Neural crest cell (in vitro differentiated cells): ENCODE results near the gene PIK3R2. TPM values are rescaled to one million over a fixed set of nuclear protein-coding genes. Genes with fewer than 3 reads are reported as not detected.
A peak's percentile ranks its signal among the peaks of the same experiment; 100 is the strongest.

Experiments
- DNase-seq: peaks from one replicate; pipeline ENCODE4 v3.0.0; 2021; ENCODE audit warnings: low read depth, mixed read lengths, low spot score
- H3K27ac Mint-ChIP-seq: one replicate; pipeline ENCODE4 v1.8.0; 2021; ENCODE audit warnings: mild to moderate bottlenecking, mixed read lengths; ENCODE audit not compliant: unreplicated experiment
- H3K27me3 Mint-ChIP-seq: 2 replicates; pipeline ENCODE4 v1.8.0; 2021; ENCODE audit warnings: low read depth, mild to moderate bottlenecking, mixed read lengths
- H3K36me3 Mint-ChIP-seq: 2 replicates; pipeline ENCODE4 v1.8.0; 2021; ENCODE audit warnings: low read depth, mild to moderate bottlenecking, mixed read lengths
- H3K4me1 Mint-ChIP-seq: 2 replicates; pipeline ENCODE4 v1.8.0; 2021; ENCODE audit warnings: mixed read lengths
- H3K4me3 Mint-ChIP-seq: one replicate; pipeline ENCODE4 v1.8.0; 2021; ENCODE audit warnings: mild to moderate bottlenecking, mixed read lengths
- H3K9me3 Mint-ChIP-seq: 2 replicates; pipeline ENCODE4 v1.8.0; 2021; ENCODE audit warnings: mixed read lengths
- total RNA-seq: library from RNA; stranded (reverse); gene quantifications from 2 replicates; pipeline ENCODE4 v1.2.1, GENCODE V29; 2021
- TF ChIP-seq, protein P1 (sequence below): fragments of 200-600 bp; sonication (generic); conservative IDR thresholded peaks from 2 replicates; pipeline ENCODE4 v1.5.0; 2021; ENCODE audit warnings: antibody characterized with exemption, mild to moderate bottlenecking

The PIK3R2 gene
- total RNA-seq, 1 donor from 2014 or later: 72.5 TPM

DNA sequence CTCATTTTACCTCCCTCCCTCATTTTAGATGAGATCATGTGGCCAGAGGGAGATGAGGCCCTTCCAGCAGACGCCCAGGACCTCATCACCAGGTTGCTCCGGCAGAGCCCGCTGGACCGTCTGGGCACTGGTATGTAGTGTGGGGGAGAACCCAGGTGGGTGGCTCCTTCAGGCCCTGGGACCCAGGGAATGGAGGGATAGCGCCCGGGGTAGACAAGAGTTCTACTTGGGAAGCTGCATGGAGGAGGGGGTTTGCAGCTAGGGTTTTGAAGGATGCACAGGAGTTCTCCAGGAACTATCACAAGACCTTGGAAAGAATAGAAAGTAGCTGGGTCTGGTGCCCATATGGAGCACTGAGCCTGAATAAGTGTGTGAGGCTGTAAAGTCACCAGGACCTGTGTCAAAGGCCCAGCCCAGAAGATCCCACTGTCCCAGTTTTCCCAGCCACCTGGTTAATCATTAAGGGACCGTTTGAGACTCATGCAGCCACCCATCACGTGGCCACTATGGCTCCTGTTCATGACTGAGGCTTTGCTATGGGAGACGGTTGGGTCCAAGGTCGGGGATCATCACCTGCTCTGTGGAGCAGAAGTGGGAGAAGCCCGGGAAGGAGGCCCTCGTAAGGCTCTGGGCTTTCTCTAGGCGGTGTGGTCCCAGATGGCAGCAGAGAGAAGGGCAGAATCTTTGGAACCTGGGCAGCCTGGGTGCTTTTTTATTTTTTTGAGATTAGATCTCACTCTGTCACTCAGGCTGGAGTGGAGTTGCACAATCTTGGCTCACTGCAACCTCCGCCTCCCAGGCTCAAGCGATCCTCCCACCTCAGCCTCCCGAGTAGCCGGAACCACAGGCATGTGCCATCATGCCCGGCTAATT is 17.0 kb upstream of the PIK3R2 start:
- no peak overlapping the region for H3K4me3 Mint-ChIP-seq
- no peaks in the 10 kb centered on the region for H3K27me3 Mint-ChIP-seq
- no peaks in the 10 kb centered on the region for H3K9me3 Mint-ChIP-seq
- H3K27ac Mint-ChIP-seq: peak overlapping the region; percentile 62
- no peak for DNase-seq
- H3K4me1 Mint-ChIP-seq: no peaks in the 10 kb centered on the region
- peaks cover 7% of the 10 kb centered on the region for H3K36me3 Mint-ChIP-seq
- TF ChIP-seq, protein P1, sequence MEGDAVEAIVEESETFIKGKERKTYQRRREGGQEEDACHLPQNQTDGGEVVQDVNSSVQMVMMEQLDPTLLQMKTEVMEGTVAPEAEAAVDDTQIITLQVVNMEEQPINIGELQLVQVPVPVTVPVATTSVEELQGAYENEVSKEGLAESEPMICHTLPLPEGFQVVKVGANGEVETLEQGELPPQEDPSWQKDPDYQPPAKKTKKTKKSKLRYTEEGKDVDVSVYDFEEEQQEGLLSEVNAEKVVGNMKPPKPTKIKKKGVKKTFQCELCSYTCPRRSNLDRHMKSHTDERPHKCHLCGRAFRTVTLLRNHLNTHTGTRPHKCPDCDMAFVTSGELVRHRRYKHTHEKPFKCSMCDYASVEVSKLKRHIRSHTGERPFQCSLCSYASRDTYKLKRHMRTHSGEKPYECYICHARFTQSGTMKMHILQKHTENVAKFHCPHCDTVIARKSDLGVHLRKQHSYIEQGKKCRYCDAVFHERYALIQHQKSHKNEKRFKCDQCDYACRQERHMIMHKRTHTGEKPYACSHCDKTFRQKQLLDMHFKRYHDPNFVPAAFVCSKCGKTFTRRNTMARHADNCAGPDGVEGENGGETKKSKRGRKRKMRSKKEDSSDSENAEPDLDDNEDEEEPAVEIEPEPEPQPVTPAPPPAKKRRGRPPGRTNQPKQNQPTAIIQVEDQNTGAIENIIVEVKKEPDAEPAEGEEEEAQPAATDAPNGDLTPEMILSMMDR: no peak

DNA sequence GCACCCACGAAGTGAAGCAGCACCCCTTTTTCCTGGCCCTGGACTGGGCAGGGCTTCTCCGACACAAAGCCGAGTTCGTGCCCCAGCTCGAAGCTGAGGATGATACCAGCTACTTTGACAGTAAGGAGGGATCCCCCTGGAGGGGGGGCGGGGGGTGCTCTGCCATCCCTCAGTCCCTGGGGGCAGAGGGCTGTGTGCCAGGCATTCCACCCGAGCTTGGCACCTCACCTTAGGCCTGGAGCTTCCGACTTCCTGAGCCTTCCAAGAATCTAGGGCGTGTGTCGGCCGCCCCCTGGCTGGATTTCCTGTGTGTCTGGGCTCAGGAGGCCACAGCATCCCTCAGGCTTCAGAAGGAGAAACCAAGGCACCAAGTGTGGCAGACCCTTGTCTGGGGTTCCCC is 15.7 kb upstream of the PIK3R2 start:
- H3K36me3 Mint-ChIP-seq: peaks cover 9% of the 10 kb centered on the region
- TF ChIP-seq, protein P1: no peak
- no peak overlapping the region for H3K4me3 Mint-ChIP-seq
- no peaks in the 10 kb centered on the region for H3K9me3 Mint-ChIP-seq
- no peak overlapping the region for H3K27ac Mint-ChIP-seq
- H3K27me3 Mint-ChIP-seq: no peaks in the 10 kb centered on the region
- no peak for DNase-seq
- H3K4me1 Mint-ChIP-seq: no peaks in the 10 kb centered on the region

DNA sequence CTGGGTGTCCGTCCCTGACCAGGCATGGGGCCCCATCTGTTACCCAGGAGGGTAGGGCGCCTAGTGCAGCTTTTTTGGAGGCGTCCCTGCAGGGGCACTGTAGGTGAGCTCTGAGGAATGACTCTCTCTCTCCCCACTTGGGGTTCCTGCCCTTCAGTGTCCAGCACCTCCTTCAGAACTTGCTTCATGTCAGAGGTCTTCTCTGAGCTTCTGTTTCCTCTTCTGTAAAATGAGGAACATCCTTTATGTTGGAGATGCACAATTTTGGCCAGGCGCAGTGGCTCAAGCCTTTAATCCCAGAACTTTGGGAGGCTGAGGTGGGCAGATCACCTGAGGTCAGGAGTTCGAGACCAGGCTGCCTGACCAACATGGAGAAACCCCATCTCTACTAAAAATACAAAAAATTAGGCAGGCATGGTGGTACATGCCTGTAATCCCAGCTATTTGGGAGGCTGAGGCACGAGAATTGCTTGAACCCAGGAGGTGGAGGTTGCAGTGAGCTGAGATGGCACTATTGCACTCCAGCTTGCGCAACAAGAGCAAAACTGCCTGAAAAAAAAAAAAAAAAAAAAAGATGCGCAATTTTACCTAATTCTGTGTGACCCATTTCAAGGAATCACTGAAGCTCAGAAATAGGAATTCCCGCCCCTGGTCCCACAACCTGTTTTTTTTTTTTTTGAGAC is 15.2 kb upstream of the PIK3R2 start:
- H3K9me3 Mint-ChIP-seq: no peaks in the 10 kb centered on the region
- DNase-seq: no peak
- H3K4me3 Mint-ChIP-seq: no peak overlapping the region
- H3K27ac Mint-ChIP-seq: no peak overlapping the region
- TF ChIP-seq, protein P1: no peak
- peaks cover 8% of the 10 kb centered on the region for H3K36me3 Mint-ChIP-seq
- H3K4me1 Mint-ChIP-seq: no peaks in the 10 kb centered on the region
- no peaks in the 10 kb centered on the region for H3K27me3 Mint-ChIP-seq

DNA sequence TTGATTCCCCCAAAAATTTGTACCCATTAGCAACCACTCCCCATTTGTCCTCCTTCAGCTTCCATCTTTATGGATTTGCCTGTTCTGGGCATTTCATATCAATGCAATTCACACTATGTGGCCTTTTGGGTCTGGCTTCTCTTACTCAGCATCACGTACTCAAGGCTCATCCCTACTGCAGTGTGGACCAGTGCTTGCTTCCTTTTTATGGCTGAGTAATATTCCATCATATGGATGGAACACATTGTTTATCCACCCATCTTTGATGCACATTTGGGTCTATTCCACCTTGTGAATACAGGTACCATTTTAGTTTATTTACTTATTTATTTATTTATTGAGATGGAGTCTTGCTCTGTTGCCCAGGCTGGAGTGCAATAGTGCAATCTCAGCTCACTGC is 12.5 kb upstream of the PIK3R2 start:
- no peak for DNase-seq
- H3K4me1 Mint-ChIP-seq: no peaks in the 10 kb centered on the region
- H3K9me3 Mint-ChIP-seq: no peaks in the 10 kb centered on the region
- H3K36me3 Mint-ChIP-seq: peaks cover 8% of the 10 kb centered on the region
- no peak overlapping the region for H3K4me3 Mint-ChIP-seq
- TF ChIP-seq, protein P1: no peak
- no peak overlapping the region for H3K27ac Mint-ChIP-seq
- no peaks in the 10 kb centered on the region for H3K27me3 Mint-ChIP-seq

DNA sequence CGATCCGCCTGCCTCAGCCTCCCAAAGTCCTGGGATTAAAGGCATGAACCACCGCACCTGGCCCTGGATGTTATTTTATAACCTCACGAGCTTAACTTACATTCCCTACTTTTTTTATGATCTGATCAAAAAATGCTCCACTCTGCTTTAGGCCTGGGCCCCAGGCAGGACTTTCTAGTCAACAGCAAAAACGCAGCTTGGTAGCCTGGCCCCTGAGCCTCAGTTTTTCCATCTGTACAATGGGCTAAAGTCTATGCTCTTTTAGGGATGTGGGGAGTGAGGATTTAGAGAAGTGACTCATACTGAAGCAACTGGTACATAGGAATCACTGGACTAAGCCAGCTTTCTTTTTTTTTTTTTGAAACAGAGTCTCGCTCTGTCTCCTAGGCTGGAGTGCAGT is 11.9 kb upstream of the PIK3R2 start:
- no peak overlapping the region for H3K27ac Mint-ChIP-seq
- TF ChIP-seq, protein P1: no peak
- no peaks in the 10 kb centered on the region for H3K4me1 Mint-ChIP-seq
- DNase-seq: no peak
- H3K4me3 Mint-ChIP-seq: no peak overlapping the region
- H3K9me3 Mint-ChIP-seq: no peaks in the 10 kb centered on the region
- peaks cover 8% of the 10 kb centered on the region for H3K36me3 Mint-ChIP-seq
- no peaks in the 10 kb centered on the region for H3K27me3 Mint-ChIP-seq
